ENCODE data around the gene TBC1D5. TPM values are rescaled to one million over a fixed set of nuclear protein-coding genes. Genes with fewer than 3 reads are reported as not detected.
A peak's percentile ranks its signal among the peaks of the same experiment; 100 is the strongest.

Gene TBC1D5
- total RNA-seq, 1 experiment from 2014 or later: 26.1 TPM

GRCh38 chr3:17550624-17551023 lies 191.8 kb downstream of the TBC1D5 start (continued):
- no peak for TF ChIP-seq CBFB (CRISPR knock-in tag; IDR thresholded peaks at IDR 0.05; ENCODE audit: low read depth)

- TF ChIP-seq ZNF396 (CRISPR knock-in tag; IDR thresholded peaks at IDR 0.05; ENCODE audit: borderline replicate concordance): no peak
- no peak for TF ChIP-seq ATF3 (CRISPR knock-in tag; conservative IDR thresholded peaks at IDR 0.05)
- no peak for TF ChIP-seq TP53 (CRISPR knock-in tag; IDR thresholded peaks at IDR 0.05)
- TF ChIP-seq PREB (CRISPR knock-in tag; IDR thresholded peaks at IDR 0.05; ENCODE audit: borderline replicate concordance): no peak
- no peak for TF ChIP-seq NR1H2 (CRISPR knock-in tag; IDR thresholded peaks at IDR 0.05)
- no peak for TF ChIP-seq CDX4 (CRISPR knock-in tag; IDR thresholded peaks at IDR 0.05; ENCODE audit: borderline replicate concordance)
- TF ChIP-seq PRDM15 (CRISPR knock-in tag; IDR thresholded peaks at IDR 0.05): no peak
- no peak for TF ChIP-seq JAZF1 (CRISPR knock-in tag; IDR thresholded peaks at IDR 0.05)
- TF ChIP-seq KAT7 (CRISPR knock-in tag; IDR thresholded peaks at IDR 0.05; ENCODE audit: borderline replicate concordance): no peak
- no peak for TF ChIP-seq E2F5 (CRISPR knock-in tag; IDR thresholded peaks at IDR 0.05)
- Mint-ChIP-seq H3K36me3 (no peaks in the 10 kb centered on the region), H3K9me3 (no peaks in the 10 kb centered on the region), H3K27me3 (ENCODE audit: low read depth) (no peaks in the 10 kb centered on the region; the same call in 1 of the 2 replicates), H3K27ac (no peak overlapping the region), H3K4me1 (peaks cover 16% of the 10 kb centered on the region), H3K4me3 (no peak overlapping the region)
- CTCF ChIA-PET: no interaction called here
- POLR2A ChIA-PET: no interaction called here
- ATAC-seq (peak; percentile 74), DNase-seq (ENCODE audit: low spot score) (no peak)
Observed at GRCh38 chr3:17546500-17547255, 195.8 kb downstream of the TBC1D5 start.

- Mint-ChIP-seq H3K4me3 (no peak overlapping the region), H3K4me1 (peaks cover 22% of the 10 kb centered on the region), H3K36me3 (no peaks in the 10 kb centered on the region), H3K27me3 (ENCODE audit: low read depth) (no peaks in the 10 kb centered on the region; the same call in 1 of the 2 replicates), H3K27ac (no peak overlapping the region), H3K9me3 (no peaks in the 10 kb centered on the region)
- CTCF ChIA-PET: interaction anchor here (0.7 to 1.2 kb wide), 5 partner anchors 9 to 296 kb away, joined by 3 to 7 read pairs (median 4); no protein-coding TSS in a partner anchor
- POLR2A ChIA-PET: no interaction called here
- DNase-seq (ENCODE audit: low spot score) (no peak), ATAC-seq (no peak)
- TF ChIP-seq SMAD3 (CRISPR knock-in tag; IDR thresholded peaks at IDR 0.05; ENCODE audit: borderline replicate concordance) (no peak), SMAD4 (CRISPR knock-in tag; IDR thresholded peaks at IDR 0.05) (no peak), IRF2 (CRISPR knock-in tag; IDR thresholded peaks at IDR 0.05; ENCODE audit: borderline replicate concordance, low read depth) (no peak), JUN (CRISPR knock-in tag; IDR thresholded peaks at IDR 0.05) (no peak), ZNF425 (CRISPR knock-in tag; conservative IDR thresholded peaks at IDR 0.05) (no peak), E2F4 (CRISPR knock-in tag; IDR thresholded peaks at IDR 0.05; ENCODE audit: borderline replicate concordance, low read depth) (no peak), JAZF1 (CRISPR knock-in tag; IDR thresholded peaks at IDR 0.05) (no peak), ZBTB21 (CRISPR knock-in tag; IDR thresholded peaks at IDR 0.05; ENCODE audit: borderline replicate concordance) (no peak), ZNF232 (CRISPR knock-in tag; IDR thresholded peaks at IDR 0.05) (no peak), GRHL2 (CRISPR knock-in tag; IDR thresholded peaks at IDR 0.05; ENCODE audit: insufficient replicate concordance, severe bottlenecking) (no peak), ZSCAN18 (CRISPR knock-in tag; IDR thresholded peaks at IDR 0.05) (no peak)
Observed at GRCh38 chr3:17544632-17545031, 197.8 kb downstream of the TBC1D5 start.

All from WTC11 (cell line).